K562 (cell line): ENCODE measurements around the gene S100A6. TPM values are rescaled to one million over a fixed set of nuclear protein-coding genes. Genes with fewer than 3 reads are reported as not detected.

Experiments used
- ATAC-seq: fragments of 200-7000 bp; cut with Tn5 transposase; 3 replicates; pipeline ENCODE4 v1.9.1; 2020; ENCODE audit warnings: moderate library complexity
- BruUV-seq: library from RNA; stranded (reverse); fragments of 400-500 nt; replicated peaks from 2 replicates; lab custom pipeline; 2021; lab: Mats Ljungman, UMichigan
- CTCF ChIA-PET: fragments of 300-600 bp; formaldehyde crosslinking; extraction: SDS; loops from one replicate; lab custom pipeline; 2021; ENCODE audit warnings: low intra/inter-chr PET ratio; lab: Yijun Ruan, JAX
- POLR2A ChIA-PET: fragments of 300-600, 350-650 bp; sonication (Branson Sonifier 250); formaldehyde crosslinking; extraction: SDS; loops from one replicate; lab custom pipeline; 2021; ENCODE audit warnings: antibody characterized with exemption, inconsistent platforms; lab: Yijun Ruan, JAX
- DNase-seq, 4 experiments: peaks; one replicate each; pipeline versions ENCODE4 v3.0.0 to v3.0.0-alpha.2; 2011 to 2018; ENCODE audit warnings: low spot score in 3 of 4, mixed read lengths in 3 of 4; ENCODE audit errors: extremely low read depth in 1 of 4
- FAIRE-seq: peaks from 2 replicates; lab custom pipeline; 2011; peaks lifted over from hg19 to GRCh38; lab: Jason Lieb, UNC
- H2AFZ ChIP-seq: 2 replicates; pipeline ENCODE4 v1.6.0; 2011; ENCODE audit warnings: low read depth, low read length, control low read depth, inconsistent platforms
- H3K27ac ChIP-seq: fragments of 200-600 bp; 3 replicates; pipeline ENCODE4 v1.8.0; 2011; ENCODE audit warnings: low read depth, mild to moderate bottlenecking, control low read depth, inconsistent platforms, low read length, moderate library complexity, mixed read lengths; ENCODE audit errors: extremely low read depth
- H3K27me3 ChIP-seq, 2 experiments: fragments of 300-600 bp in 1 of 2; 2 replicates in 1 of 2; 3 replicates in 1 of 2; pipeline versions ENCODE4 v1.6.0 to v1.8.0; 2011; ENCODE audit warnings: inconsistent platforms in 2 of 2, low read length in 2 of 2, mild to moderate bottlenecking in 1 of 2, mixed read lengths in 1 of 2, moderate library complexity in 1 of 2; ENCODE audit not compliant: control insufficient read depth in 2 of 2, insufficient read depth in 2 of 2
- H3K36me3 ChIP-seq: fragments of 300-600 bp; 3 replicates; pipeline ENCODE4 v1.8.0; 2011; ENCODE audit warnings: mild to moderate bottlenecking, low read length, inconsistent platforms; ENCODE audit not compliant: control insufficient read depth, insufficient read depth
- H3K4me1 ChIP-seq, 2 experiments: fragments of 200-600 bp in 1 of 2; replicated peaks in 1 of 2; 2 replicates in 1 of 2; 3 replicates in 1 of 2; pipeline versions ENCODE4 v1.5.1 to v1.8.0; 2011; ENCODE audit warnings: inconsistent platforms in 2 of 2, low read length in 2 of 2, mild to moderate bottlenecking in 1 of 2, mixed read lengths in 1 of 2, moderate library complexity in 1 of 2; ENCODE audit not compliant: control insufficient read depth in 2 of 2, insufficient read depth in 2 of 2
- H3K4me2 ChIP-seq: 2 replicates; pipeline ENCODE4 v1.6.1; 2011; ENCODE audit warnings: low read length, control low read depth, inconsistent platforms, mixed read lengths; ENCODE audit not compliant: insufficient read depth
- H3K4me3 ChIP-seq: fragments of 200-600 bp; sonication (generic), shearing (Covaris generic); 2 replicates; pipeline ENCODE4 v1.5.1; 2016; ENCODE audit warnings: control low read depth, inconsistent platforms
- H3K79me2 ChIP-seq: fragments of 200-600 bp; 3 replicates; pipeline ENCODE4 v1.8.0; 2011; ENCODE audit warnings: low read length, inconsistent platforms; ENCODE audit not compliant: control insufficient read depth, insufficient read depth
- H3K9ac ChIP-seq, 2 experiments: 2 replicates each; pipeline versions ENCODE4 v1.6.0 to v1.6.1; 2011; ENCODE audit warnings: low read depth in 2 of 2, low read length in 2 of 2, control low read depth in 1 of 2, inconsistent platforms in 1 of 2, mild to moderate bottlenecking in 1 of 2, mixed read lengths in 1 of 2; ENCODE audit not compliant: insufficient read depth in 1 of 2
- H3K9me1 ChIP-seq: one replicate; pipeline ENCODE4 v1.6.0; 2011; ENCODE audit warnings: inconsistent platforms, mild to moderate bottlenecking, low read length, moderate library complexity; ENCODE audit not compliant: control insufficient read depth, insufficient read depth
- H3K9me3 ChIP-seq: replicated peaks from 2 replicates; pipeline ENCODE4 v1.5.1; 2011; ENCODE audit warnings: low read depth, low read length, inconsistent platforms; ENCODE audit not compliant: control insufficient read depth, insufficient read depth
- H4K20me1 ChIP-seq: replicated peaks from 2 replicates; pipeline ENCODE4 v1.6.1; 2011; ENCODE audit warnings: low read length, inconsistent platforms, mixed read lengths; ENCODE audit not compliant: control insufficient read depth, insufficient read depth
- BHLHE40 ChIP-seq: IDR thresholded peaks from 2 replicates; pipeline ENCODE4 v1.6.1; 2011; ENCODE audit warnings: low read length, improper control_type of control experiment
- CBX2 ChIP-seq: fragments of 200-600 bp; sonication (generic); IDR thresholded peaks from one replicate; pipeline ENCODE4 v1.6.1; 2012; ENCODE audit warnings: mild to moderate bottlenecking, low read length, inconsistent platforms; ENCODE audit not compliant: insufficient read depth, poor library complexity, severe bottlenecking
- HCFC1 ChIP-seq: IDR thresholded peaks from 2 replicates; pipeline ENCODE4 v1.6.1; 2012; ENCODE audit warnings: low read depth, low read length, improper control_type of control experiment
- L3MBTL2 ChIP-seq: fragments of 450-650 bp; IDR thresholded peaks from 2 replicates; pipeline ENCODE4 v1.6.1; 2016; ENCODE audit warnings: mild to moderate bottlenecking, moderate library complexity
- MIER1 ChIP-seq: fragments of 450-650 bp; IDR thresholded peaks from 2 replicates; pipeline ENCODE4 v1.6.1; 2016; ENCODE audit warnings: antibody characterized with exemption, mild to moderate bottlenecking, low read depth
- RBFOX2 ChIP-seq: fragments of 200-400 bp; formaldehyde crosslinking; IDR thresholded peaks from 2 replicates; pipeline ENCODE4 v1.6.1; 2017; ENCODE audit warnings: low read depth, mild to moderate bottlenecking, low read length, moderate library complexity
- TGIF2 ChIP-seq: sonication (generic); formaldehyde crosslinking; IDR thresholded peaks from 2 replicates; pipeline ENCODE4 v1.8.1; 2022; ENCODE audit warnings: mild to moderate bottlenecking, missing genetic modification reagents, moderate library complexity
- WGBS: fragments of 100-300 bp; shearing (Covaris generic); methylation state at CpG from one replicate; pipeline ENCODE4 v1.1.6; 2016; ENCODE audit warnings: low coverage, mixed read lengths; ENCODE audit not compliant: insufficient coverage; ENCODE audit errors: missing lambda C conversion rate; 5-methylcytosine and 5-hydroxymethylcytosine counted together
- in situ Hi-C: fragments of 300-500 bp; cut with MboI; formaldehyde crosslinking; loops from 4 replicates; pipeline ENCODE4 v1.15.0; 2018; ENCODE audit warnings: inconsistent platforms, mixed read lengths
- intact Hi-C: fragments of 100-400 bp; cut with micrococcal nuclease; formaldehyde crosslinking; loops from 2 replicates; pipeline ENCODE4 v1.14.2; 2022
- polyA plus RNA-seq, 8 experiments: library from polyadenylated mRNA; depleted of rRNA in 4 of 8; stranded (reverse) in 5 of 8; unstranded in 3 of 8; fragments of >200 nt; fragmentation: Nextera tagmentation in 2 of 8; fragmentation: Illumina TruSeq in 1 of 8; extraction: Ambion mirVana in 2 of 8; extraction: Trizol in 1 of 8; gene quantifications; 2 replicates each; pipeline versions ENCODE4 v1.2.1 to v1.2.3, GENCODE V29; 2011 to 2014; ENCODE audit warnings: inconsistent platforms in 1 of 8, missing spikeins in 1 of 8
- total RNA-seq, 7 experiments: library from RNA; depleted of rRNA in 6 of 7; stranded (reverse); fragments of >200 nt in 6 of 7; fragmentation: Illumina TruSeq in 2 of 7; extraction: Trizol in 2 of 7; gene quantifications; 2 replicates each; pipeline versions ENCODE4 v1.2.1 to v1.2.3, GENCODE V29; 2011 to 2021; ENCODE audit warnings: low replicate concordance in 1 of 7
- TF ChIP-seq, protein P1 (sequence below): fragments of 450-650 bp; formaldehyde crosslinking; IDR thresholded peaks from 2 replicates; pipeline ENCODE4 v1.4.0; 2020; ENCODE audit warnings: mild to moderate bottlenecking, mixed read lengths
- TF ChIP-seq, protein P2 (sequence below), 2 experiments: IDR thresholded peaks; 2 replicates each; pipeline ENCODE4 v1.6.1; 2011; ENCODE audit warnings: borderline replicate concordance in 1 of 2, control low read depth in 1 of 2, low read depth in 1 of 2, low read length in 1 of 2, mild to moderate bottlenecking in 1 of 2, mixed read lengths in 1 of 2, moderate library complexity in 1 of 2; ENCODE audit not compliant: insufficient read depth in 1 of 2, insufficient read length in 1 of 2, poor library complexity in 1 of 2, severe bottlenecking in 1 of 2; ENCODE audit errors: extremely low read depth in 1 of 2
- TF ChIP-seq, protein P3 (sequence below): sonication (generic); formaldehyde crosslinking; IDR thresholded peaks from 2 replicates; pipeline ENCODE4 v1.5.0; 2020; ENCODE audit warnings: missing genetic modification reagents

Gene S100A6
- total and polyA plus RNA-seq, 9 of the 15 experiments (the other 6 are each of a cell fraction or from before 2014, with no cell fraction given): 9.8 to 66.5 (median 23.2) TPM

DNA sequence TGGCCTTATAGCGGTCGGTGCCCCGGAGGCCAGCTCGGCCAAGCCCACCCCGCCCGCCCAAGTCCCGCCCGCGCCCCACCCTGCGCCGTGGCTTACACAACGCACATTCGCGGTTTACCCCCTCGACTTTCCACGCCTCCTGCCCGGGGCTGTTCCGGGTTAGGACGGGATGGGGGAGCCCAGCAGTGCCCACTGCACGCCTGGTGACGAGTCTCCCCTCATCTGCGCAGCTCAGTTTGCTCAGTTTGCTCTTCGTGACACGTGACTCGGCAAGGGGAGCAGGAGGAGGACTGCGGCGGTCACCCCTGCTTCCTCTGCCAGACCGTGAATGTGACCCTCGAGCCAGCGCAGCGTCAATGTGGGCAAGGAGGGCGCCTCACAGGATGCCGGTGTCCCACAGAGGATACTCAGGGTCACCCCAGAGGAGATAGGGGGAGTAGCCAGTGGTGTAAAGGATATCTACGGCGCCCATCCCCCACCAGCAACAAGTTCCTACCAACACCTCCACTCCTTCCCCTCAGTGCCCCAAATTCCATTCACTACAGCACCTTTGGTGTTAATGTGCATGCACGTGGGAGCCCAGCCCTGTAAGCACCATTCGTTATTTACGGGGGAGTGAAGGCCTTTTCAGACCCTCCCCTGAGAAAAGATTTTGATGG is 350 bp upstream of the S100A6 start:
- Histone ChIP-seq H3K4me1 (peaks cover 60 to 64% of the 10 kb centered on the region in 2 experiments), H4K20me1 (no peaks in the 10 kb centered on the region), H2AFZ (peak overlapping the region; percentile 85), H3K9ac (peak overlapping the region; percentile 30 to 82; a peak in 3 of 4 replicates), H3K9me1 (no peaks in the 10 kb centered on the region), H3K36me3 (no peaks in the 10 kb centered on the region), H3K79me2 (no peaks in the 10 kb centered on the region; the same call in 2 of the 3 replicates), H3K4me2 (peak overlapping the region; percentile 65), H3K27me3 (no peaks in the 10 kb centered on the region), H3K9me3 (no peaks in the 10 kb centered on the region), H3K27ac (peak overlapping the region; percentile 46; the same call in 2 of the 3 replicates), H3K4me3 (no peak overlapping the region)
- intact Hi-C loops: no loop called here
- ATAC-seq (no peak), FAIRE-seq (no peak), DNase-seq (peak in 2 of 4 experiments; percentile 21 to 45)
- 48% methylated on average over 27 of the region's 38 CpGs for WGBS
- no TSS peak for BruUV-seq
- in situ Hi-C loops: no loop called here
- ChIA-PET POLR2A (interaction anchor here (0.6 to 1.2 kb wide), 3 partner anchors 9 to 256 kb away, joined by 3 to 5 read pairs (median 5); partner anchors contain the start of gene S100A4), CTCF (no interaction called here)
- TF ChIP-seq, protein P1, sequence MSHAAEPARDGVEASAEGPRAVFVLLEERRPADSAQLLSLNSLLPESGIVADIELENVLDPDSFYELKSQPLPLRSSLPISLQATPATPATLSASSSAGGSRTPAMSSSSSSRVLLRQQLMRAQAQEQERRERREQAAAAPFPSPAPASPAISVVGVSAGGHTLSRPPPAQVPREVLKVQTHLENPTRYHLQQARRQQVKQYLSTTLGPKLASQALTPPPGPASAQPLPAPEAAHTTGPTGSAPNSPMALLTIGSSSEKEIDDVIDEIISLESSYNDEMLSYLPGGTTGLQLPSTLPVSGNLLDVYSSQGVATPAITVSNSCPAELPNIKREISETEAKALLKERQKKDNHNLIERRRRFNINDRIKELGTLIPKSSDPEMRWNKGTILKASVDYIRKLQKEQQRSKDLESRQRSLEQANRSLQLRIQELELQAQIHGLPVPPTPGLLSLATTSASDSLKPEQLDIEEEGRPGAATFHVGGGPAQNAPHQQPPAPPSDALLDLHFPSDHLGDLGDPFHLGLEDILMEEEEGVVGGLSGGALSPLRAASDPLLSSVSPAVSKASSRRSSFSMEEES (CRISPR knock-in tag): peak; percentile 53; the same call in 1 of the 2 replicates
- TF ChIP-seq RBFOX2: peak; percentile 49; the same call in 1 of the 2 replicates
- peak; percentile 31; the same call in 1 of the 2 replicates for TF ChIP-seq BHLHE40
- TF ChIP-seq, protein P2, sequence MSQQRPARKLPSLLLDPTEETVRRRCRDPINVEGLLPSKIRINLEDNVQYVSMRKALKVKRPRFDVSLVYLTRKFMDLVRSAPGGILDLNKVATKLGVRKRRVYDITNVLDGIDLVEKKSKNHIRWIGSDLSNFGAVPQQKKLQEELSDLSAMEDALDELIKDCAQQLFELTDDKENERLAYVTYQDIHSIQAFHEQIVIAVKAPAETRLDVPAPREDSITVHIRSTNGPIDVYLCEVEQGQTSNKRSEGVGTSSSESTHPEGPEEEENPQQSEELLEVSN (IDR thresholded peaks at IDR 0.05; ENCODE audit: borderline replicate concordance in 1 of 2, extremely low read depth in 1 of 2, insufficient read depth in 1 of 2, insufficient read length in 1 of 2, low read depth in 1 of 2, low read length in 1 of 2, poor library complexity in 1 of 2, severe bottlenecking in 1 of 2): peak in 1 of 2 experiments; percentile 10
- no peak for TF ChIP-seq HCFC1
- no peak for TF ChIP-seq CBX2
- no peak for TF ChIP-seq TGIF2
- TF ChIP-seq L3MBTL2: 0 out of 2 replicates have a peak, but pooled peaks have one; percentile 32
- TF ChIP-seq MIER1: no peak
- TF ChIP-seq, protein P3, sequence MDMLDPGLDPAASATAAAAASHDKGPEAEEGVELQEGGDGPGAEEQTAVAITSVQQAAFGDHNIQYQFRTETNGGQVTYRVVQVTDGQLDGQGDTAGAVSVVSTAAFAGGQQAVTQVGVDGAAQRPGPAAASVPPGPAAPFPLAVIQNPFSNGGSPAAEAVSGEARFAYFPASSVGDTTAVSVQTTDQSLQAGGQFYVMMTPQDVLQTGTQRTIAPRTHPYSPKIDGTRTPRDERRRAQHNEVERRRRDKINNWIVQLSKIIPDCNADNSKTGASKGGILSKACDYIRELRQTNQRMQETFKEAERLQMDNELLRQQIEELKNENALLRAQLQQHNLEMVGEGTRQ (CRISPR knock-in tag): peak; percentile 55; the same call in 1 of the 2 replicates
